Forelimb muscle (tissue), 1 donor: ENCODE results near the gene ARHGEF9. TPM values are rescaled to one million over a fixed set of nuclear protein-coding genes. Genes with fewer than 3 reads are reported as not detected.

Experiments
- DNase-seq: peaks from one replicate; pipeline ENCODE4 v3.0.0-alpha.2; 2013; ENCODE audit warnings: low read depth
- polyA plus RNA-seq: library from polyadenylated mRNA; unstranded; fragments of 120-200 nt; gene quantifications from one replicate; pipeline ENCODE4 v1.2.1, GENCODE V29; 2013; ENCODE audit not compliant: insufficient read length

ARHGEF9 gene
- polyA plus RNA-seq, 1 donor = 20.2 TPM

- DNase-seq = no peak
Measured at GRCh38 chrX:63746715-63747114, 38.3 kb downstream of the ARHGEF9 start.

- no peak for DNase-seq
Measured at GRCh38 chrX:63746278-63746677, 38.7 kb downstream of the ARHGEF9 start.

GRCh38 chrX:63744850-63745394 is 40.1 kb downstream of the ARHGEF9 start:
- no peak for DNase-seq

- no peak for DNase-seq
Measured at GRCh38 chrX:63743596-63743995, 41.4 kb downstream of the ARHGEF9 start.

DNA sequence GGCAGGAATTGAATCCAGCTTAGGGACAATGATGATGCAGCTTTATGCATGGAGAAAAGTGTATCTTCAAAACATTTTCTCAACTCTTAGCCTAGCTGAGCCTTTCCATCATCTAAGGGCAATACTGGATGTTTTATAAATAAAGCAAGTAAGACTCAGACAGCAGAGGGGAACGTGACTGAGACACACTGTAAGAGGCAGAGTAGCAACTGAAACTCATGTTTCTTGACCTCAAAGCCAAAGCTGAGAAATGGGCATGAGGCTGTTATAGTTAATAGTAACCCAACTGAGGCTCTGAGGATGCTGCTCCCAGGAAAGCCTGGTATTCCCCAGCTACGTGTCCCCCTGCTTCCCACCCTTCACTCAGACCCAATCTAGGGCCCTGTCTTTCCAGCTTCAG is 44.6 kb downstream of the ARHGEF9 start:
- no peak for DNase-seq

- DNase-seq = no peak
Measured at GRCh38 chrX:63739885-63740284, 45.1 kb downstream of the ARHGEF9 start.

DNA sequence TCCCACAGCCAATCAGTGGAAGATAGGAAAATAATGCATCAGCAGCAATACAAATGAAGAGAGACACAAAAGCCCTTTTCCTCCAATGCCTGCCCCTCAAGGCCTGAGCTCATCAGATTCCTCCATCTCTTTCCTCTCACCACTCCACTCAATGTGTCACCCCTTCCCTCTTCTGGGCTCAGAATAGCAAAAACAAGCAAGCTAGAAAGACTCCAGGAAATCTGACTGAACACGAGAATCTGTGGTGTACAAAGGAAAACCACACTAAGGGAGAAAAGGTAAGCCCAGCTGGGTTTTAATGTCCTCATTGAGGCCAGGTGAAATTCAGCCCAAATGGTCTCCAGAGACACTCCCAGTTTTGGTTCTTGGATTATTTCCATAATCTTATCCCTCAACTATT is 46.3 kb downstream of the ARHGEF9 start:
- DNase-seq = no peak

DNA sequence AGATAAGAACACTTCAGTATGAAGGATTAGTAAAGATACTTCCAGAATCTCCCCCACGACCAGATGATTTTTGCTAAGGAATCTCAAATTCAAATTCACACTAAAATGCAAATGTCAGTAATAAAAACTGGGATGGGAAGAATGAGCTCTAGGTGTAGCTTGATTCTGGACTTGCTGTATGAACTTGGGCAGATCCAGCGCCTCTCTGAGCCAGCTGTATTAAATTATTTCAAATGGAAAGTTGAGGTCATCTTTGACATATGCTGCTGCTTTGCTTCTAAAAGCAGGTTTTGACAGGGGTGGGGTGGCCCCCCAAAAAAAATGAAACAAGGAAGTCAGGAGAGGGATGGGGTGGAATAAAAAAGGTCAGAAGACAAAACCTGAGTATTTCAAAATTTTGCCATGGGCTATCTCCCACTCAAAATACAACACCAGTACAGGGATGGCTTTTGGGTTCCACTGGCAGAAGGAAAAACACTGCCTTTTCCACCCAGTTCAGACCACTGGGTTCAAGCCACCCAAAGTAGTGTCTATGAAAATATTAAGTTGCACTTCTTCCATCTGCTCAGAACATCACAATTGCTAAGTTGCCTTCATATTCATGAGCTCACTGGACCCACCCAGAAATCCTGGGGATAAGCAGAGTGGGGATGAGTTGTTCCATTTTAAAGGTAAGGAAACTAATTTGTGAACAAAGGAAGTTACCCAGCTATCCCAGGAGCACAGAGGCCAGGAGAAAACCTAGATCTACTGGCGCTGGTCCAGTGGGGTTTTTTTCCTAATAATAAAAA is 47.7 kb downstream of the ARHGEF9 start:
- DNase-seq = no peak

- no peak for DNase-seq
Measured at GRCh38 chrX:63735882-63736281, 49.1 kb downstream of the ARHGEF9 start.

GRCh38 chrX:63720293-63720692 is 64.7 kb downstream of the ARHGEF9 start:
- DNase-seq = no peak

DNA sequence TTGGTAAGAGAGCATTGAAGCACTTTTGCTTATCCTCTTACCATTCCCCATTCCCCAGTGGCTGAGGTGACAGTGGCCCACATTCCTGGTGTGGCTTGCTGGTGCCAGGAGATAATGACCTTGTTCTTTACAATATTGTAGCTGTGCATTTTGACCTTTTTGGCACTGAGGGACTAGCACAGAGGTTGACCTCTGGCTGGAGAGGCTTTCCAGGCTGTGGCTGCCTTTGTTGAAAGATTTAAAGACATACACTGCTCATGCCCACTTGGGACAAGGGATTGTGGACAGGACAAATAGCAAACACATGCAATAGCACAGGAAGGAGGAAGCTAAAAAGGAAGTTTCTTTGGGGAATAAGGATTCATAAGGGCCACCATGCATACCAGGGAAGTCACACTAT is 65.4 kb downstream of the ARHGEF9 start:
- no peak for DNase-seq

GRCh38 chrX:63718010-63718694 is 66.9 kb downstream of the ARHGEF9 start:
- no peak for DNase-seq

DNA sequence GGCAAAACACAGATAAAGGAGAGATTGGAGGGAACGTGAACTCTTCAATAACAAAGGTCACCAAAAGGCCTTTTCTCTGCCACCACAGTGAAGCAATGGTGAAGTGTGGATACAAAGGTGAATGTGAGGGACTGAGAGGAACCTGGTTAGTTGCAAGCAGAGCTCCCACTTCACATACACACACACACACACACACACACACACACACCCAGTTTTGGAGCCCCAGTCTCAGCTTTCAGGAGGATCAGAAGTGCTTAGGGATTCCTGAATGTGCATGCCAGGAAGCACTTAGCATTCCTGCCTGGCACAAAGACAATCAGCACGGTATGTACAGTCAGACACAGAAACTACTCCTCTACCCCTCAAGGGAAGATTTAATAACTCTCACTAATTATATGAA is 71.5 kb downstream of the ARHGEF9 start:
- DNase-seq = no peak

GRCh38 chrX:63708801-63709200 is 76.2 kb downstream of the ARHGEF9 start:
- no peak for DNase-seq

DNA sequence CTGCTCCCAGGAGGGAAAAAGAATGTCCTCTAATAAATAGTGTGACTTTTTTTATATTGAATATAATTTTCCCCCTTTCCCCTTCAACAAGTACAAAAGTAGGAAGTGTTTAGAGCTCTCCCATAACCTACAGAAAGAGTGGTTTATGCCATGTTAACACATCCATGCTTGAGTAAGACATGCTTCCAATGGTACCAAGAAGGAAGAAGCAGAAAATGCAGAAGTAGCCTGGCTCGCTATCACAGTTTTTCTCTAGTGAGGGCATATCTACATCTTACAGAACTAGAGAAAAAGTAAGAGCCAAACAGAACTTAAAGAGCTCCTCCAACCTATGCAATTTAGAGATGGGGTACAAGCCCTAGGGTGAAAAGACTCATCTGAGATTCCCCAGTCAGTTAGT is 82.5 kb downstream of the ARHGEF9 start:
- DNase-seq = no peak

DNA sequence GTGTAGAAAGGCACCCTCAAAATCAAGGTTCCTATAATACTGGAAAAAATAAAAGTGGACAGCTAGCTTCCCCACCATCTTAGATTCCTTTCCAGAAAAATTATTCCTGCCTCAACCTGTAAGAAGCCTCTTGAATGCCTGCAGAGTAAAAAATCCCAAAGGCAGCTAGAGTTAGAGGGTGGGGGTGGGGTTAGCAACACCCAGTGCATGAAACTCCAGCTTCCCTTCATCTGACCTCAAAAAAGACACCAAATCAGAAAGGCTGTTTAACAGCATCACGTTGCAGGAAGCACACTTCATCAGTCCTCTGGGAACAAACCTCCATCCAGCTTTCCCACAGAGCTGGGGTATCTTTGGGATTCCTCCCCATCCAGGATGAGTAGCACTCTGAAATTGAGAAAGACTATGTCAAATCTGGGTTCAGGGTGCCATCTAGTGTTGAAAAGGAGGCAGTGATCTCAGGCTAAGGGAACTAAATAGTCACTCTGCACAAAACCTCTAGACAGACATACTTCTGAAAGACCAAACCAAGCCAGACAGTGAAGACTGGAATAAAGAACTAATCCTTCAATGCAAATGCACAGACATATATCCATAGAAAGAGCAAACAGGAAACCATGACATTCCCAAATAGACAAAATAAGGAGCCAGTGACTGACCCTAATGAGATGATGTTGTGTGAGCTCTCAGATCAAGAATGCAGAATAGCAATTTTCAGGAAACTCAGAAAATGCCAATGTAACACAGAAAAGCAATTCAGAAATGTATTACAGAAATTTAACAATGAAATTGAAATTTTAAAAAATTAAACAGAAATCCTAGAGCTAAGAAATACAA is 97.9 kb downstream of the ARHGEF9 start:
- DNase-seq = no peak

DNA sequence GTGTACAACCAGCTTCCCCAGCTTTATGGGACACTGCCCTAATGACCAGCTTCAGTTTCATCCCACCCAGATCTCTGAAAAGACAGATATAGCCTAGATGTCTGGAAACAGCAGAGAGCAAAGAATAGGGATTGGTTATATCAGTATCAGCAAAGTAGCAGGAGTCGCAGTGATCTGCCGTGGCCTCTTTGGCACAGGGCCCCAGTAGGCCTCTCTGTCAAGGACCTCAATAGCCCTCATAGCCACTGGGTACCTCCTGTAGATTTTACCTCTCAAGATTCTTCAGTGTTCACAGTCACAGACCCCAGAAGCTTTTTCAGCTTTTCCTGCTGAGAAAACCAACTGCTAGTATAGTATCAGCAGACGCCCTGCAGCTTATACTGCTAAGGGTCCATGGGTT is 104.6 kb downstream of the ARHGEF9 start:
- DNase-seq = no peak

GRCh38 chrX:63679432-63679831 is 105.6 kb downstream of the ARHGEF9 start:
- no peak for DNase-seq

DNA sequence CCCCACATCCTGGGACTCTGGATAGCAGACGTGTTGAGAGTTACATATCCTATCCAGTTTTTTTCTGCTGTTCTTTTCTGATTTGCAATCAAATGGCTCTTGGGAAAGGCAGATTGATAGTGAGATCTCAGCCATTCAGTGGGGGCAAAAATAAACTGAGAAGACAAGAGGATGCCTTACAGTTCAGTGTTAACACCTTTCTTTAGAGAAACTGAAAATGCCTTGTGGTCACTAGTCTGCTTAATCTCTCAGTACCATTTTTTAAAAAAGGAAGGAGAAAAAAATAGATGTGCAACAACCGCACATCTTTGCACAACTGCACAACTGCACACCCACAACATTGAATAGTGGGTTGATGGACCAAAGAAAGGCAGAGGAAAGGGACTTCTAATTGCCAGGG is 109.3 kb downstream of the ARHGEF9 start:
- no peak for DNase-seq

- no peak for DNase-seq
Measured at GRCh38 chrX:63673896-63674295, 111.1 kb downstream of the ARHGEF9 start.

- DNase-seq = no peak
Measured at GRCh38 chrX:63664741-63665140, 120.3 kb downstream of the ARHGEF9 start.

- DNase-seq = no peak
Measured at GRCh38 chrX:63664083-63664482, 120.9 kb downstream of the ARHGEF9 start.
